HG02610 (cell line): ENCODE measurements around the gene WRAP73.

Experiments
- ATAC-seq: cut with Tn5 transposase; IDR thresholded peaks from one replicate; pipeline ENCODE4 v1.9.1; 2021; ENCODE audit warnings: mild to moderate bottlenecking, moderate library complexity; ENCODE audit not compliant: unreplicated experiment

WRAP73 gene

DNA sequence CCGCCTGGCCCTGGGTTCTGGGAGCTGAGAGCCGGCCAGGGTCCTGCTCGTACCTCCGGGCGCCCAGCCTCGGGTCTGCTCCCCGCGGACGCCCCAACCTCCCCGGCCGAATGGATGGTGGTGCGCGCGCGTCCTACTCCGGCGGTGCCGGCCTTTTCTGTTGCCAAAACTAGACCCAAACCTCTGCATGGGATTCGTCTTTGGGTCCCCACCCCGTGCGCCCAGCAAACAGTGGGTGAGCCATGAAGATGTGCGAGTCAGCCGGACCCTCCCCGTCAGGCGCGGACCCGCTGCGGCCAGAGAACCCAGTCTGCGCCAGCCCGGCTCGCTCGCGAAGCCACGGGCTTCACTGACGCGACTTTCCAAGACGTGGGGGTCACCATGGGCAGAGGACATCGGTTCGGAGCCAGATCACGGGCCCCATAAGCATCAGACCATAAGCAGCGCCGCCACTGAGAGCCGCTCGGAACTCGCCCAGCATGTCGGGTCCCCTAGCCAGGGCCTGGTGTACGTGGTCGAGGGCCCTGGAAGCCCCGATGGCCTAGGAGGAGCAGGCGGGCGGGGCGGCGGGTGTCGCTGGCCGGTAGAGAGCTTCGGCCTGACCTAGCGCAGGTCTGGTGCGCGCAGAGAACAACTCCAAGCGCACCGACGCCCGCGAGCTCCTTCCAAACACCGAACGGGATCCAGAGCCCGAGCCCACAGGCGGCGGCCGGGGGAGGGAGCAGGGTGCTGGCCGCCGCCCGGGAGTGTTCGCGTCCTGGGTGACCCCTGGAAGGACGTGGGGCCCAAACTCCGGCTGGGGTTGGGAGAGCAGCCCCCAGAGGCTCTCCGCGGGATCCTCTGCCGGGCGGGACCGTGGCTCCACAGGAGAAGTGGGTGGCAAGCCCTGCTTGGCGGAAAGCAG is 1.4 kb upstream of the WRAP73 start:
- no peak for ATAC-seq

DNA sequence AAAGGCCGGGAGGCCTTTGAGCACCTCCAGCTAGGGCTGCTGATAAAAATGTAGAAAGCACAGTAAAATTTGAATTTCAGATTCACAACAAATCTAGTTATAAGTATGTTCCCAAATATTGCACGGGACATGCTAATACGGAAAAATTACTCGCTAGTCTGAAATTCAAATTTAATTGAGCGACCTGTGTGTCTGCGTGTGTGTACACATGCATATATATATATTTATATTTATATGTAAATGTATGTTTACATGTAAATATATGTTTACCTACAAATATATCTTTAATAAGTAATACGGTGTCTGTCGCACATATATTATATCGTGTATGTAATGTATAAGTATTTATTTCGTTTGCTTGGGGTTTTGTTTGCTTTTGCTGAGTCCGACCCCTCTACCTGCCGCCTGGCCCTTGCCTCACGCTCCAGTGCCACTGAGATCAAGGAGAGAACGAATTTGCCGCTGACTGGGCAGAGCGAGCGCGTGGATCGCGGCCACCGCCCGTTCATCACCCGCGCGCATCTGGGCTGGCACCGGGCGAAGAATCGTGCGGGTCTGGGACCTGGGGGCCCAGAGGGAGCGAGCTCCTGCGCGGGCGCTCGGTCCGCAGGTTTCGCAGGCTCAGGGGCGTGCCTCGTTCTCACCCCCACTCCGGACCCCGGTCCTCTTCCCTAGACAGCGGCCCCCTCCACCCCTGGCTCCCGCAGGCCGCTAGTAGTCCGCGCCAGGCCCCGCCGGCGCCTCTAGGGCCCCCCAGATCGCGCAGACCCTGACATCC is 534 bp upstream of the WRAP73 start:
- no peak for ATAC-seq

DNA sequence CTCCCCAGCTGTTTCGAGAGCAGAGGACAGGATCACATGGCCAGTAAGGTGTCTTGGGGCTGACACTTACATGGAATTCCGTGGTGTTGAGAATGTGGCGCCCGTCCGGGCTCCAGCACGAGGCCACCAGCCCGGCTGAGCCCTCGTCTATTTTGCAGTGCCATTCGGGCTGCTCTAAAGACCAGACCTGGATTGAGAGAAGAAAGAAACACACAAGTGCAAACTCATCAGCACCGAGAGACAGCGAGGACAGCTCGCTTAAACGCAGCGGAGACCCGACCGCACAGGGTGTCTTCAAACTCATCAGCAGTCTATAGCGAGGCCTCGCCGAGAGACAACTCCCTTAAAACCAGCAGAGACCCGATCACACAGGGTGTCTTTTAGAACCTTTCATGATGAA is 3.3 kb downstream of the WRAP73 start:
- ATAC-seq = no peak

DNA sequence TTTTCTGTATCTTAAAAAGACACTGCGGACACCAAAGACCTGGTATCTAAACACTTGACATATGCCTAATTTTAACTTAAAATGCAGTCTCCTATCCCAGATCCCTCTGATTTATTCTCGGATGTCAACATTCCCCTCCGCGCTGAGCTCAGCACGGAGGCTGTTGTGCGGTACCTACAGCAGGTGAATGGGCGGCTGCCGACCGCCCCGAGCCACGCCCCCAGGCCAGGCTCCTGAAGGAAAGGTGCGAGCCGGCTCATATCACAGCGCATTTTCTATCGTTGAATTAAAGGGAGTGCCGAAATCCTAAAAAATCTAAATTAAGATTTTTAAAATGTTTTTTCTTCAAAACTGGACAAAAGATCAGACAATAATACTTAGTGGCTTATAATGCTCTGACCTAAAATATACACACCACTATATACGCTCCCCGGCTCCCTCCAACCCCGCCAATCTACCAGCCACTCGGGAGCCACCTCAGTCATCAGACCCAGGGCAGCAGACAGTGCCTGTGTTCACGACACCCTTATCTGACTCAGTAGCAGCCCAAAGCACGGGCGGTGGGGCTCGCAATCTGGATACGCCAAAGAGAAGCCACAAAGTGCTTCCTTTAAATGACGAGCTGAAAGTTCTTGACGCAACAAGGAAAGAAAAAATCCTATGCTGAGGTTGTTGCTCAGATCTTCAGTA is 4.1 kb downstream of the WRAP73 start:
- ATAC-seq = no peak

DNA sequence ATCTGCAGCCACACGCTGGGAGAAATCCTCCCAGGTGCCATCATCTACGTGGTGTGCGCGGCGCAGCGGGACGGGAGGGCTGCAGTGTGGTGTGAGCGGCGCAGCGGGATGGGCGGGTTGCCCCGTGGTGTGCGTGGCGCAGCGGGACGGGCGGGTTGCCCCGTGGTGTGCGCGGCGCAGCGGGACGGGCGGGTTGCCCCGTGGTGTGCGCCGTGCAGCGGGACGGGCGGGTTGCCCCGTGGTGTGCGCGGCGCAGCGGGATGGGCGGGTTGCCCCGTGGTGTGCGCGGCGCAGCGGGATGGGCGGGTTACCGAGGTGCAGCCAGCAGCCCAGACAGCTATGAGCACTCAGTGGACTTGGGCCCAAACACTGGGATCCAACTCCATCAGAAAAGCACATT is 4.7 kb downstream of the WRAP73 start:
- no peak for ATAC-seq

- no peak for ATAC-seq
Measured at GRCh38 chr1:3644273-3644672, 5.6 kb downstream of the WRAP73 start.

DNA sequence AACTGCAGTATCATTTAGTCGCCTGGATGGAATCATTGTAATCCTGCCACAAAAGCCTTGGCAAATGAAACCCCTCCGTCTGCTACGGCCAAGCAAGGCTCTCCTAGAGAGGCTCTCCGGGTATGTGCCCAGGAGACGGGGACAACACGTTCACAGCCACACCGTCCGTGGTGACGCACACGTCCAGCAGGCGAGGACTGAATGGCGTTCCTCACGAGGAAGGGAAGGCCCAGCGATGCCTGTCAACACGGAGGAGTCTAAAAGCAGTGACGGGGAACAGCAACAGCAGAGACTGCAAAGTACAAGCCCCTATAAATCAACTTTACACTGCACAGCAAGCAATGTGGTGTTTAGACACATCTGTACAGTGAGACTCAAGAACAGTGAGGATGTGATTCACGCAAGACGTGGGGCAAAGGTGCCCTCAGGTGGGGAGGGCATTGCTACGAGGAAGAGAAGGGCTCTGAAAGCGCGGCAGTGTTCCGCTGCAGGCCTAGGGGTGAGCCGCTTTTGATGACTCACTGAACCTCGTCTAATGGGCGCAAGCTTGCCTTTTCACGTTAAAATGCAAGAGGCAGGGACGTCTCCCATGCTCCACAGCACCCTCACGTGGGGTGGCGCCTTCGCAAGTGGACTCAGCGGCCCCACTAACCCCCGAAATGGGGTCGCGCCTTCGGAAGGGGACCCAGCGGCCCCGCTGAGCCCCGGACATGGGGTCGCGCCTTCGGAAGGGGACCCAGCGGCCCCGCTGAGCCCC is 6.8 kb downstream of the WRAP73 start:
- ATAC-seq = no peak

- no peak for ATAC-seq
Measured at GRCh38 chr1:3641816-3642215, 8.1 kb downstream of the WRAP73 start.

DNA sequence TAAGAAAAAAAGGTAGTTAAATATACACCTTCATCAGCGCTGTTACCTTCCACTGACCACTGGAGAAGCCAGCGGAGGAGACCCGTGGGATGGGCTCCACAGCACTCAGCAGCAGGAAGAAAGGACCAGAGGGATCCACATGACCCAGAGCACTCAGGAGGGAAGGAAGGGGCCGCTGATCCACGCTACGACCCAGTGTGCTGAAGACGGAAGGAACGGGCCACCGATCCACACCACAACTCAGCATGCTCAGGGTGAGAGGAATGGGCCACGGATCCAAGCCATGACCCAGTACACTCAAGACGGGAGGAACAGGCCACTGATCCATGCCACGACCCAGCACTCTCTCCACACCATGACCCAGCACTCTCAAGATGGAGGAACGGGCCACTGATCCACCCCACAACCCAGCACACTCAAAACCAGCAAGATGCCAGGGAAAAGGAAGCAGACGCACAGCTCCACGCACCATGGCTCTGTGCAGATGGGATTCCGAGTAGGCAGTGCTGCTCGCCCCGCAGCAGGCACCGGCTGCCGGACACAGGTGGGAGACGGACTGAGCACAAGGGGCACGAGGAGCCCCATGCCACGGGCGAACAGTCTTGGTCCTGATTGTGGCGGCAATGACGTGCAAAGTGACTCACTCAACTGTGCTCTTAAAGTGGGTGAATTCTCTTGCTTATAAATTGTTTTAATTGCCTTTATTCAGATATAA is 8.7 kb downstream of the WRAP73 start:
- ATAC-seq = no peak

- ATAC-seq = no peak
Measured at GRCh38 chr1:3640121-3640837, 9.6 kb downstream of the WRAP73 start.

DNA sequence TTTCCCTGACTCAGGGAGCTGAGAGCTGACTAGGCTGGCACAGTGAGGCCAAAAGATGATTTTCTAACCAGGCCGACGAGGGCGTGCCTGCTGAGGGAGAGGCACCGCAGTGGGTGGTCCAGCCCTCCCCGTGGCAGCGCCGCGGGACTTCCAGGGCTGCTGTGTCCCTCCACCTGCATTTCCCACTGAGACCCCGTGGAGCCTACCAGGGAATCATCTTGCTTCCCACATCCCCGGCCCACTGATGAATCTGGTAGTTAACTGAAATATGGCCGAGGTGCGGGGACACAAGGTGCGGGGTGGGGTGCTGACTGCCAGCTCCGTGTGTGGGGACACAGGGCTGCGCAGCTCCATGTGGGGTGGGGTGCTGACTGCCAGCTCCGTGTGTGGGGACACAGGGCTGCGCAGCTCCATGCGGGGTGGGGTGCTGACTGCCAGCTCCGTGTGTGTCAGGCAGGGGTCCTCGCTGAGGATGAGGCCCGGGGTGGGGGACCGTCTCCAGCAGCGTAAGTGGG is 10.4 kb downstream of the WRAP73 start:
- no peak for ATAC-seq

DNA sequence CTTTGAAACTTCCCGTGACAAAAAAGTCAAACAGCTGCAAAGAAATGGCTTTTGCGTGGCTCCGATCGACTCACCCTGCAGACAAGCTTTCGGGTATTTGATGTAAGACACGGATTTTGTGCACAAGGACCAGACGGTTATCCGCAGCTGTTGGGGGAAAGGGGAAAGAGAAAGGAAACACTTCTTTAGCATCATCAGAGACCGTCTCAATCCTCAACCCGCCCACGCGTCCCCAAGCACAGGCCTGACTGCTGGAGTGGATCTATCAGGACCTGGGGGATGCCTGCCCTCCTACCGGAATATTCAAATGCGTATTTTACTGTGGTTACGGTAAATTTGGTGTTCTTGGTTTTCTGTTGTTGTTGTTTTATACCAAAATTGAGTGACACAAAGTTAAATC is 11.2 kb downstream of the WRAP73 start:
- ATAC-seq = no peak

DNA sequence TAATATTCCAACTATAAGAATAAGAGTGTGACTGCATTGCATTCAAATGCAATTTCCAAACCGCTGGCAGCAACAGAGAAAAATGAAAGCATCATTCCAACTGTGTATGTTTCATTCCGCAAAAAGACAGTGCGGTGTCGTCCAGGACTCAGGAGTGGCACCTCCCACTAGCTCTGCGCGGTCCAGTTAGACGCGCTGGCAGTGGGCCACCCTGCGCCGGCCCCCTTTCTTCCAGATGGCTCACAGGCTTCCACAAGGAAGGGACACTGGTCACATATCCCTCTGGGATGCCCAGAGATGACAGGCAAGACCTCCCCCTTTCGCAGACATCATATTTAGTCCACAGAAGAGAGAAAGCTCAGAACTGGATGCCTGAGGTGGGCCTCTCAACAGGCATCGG is 11.9 kb downstream of the WRAP73 start:
- ATAC-seq = no peak

DNA sequence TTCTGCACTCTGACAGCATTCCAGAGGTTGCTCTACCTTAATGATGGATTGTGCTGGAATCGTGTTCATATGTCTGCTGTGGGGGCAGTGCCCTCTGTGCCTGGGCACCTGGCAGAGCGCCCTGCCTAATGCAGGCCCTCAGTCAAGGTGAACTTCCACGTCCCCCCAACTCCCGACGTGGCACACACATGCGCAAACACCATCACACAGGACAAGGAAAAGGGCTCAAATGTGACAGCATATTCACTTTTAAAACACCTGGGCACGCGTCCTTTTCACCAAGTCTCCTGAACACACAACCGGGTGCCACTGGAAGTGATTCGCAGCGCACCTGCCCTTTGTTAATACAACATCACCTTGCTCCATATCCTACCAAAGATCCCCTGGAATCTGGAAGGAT is 13.4 kb downstream of the WRAP73 start:
- ATAC-seq = no peak

DNA sequence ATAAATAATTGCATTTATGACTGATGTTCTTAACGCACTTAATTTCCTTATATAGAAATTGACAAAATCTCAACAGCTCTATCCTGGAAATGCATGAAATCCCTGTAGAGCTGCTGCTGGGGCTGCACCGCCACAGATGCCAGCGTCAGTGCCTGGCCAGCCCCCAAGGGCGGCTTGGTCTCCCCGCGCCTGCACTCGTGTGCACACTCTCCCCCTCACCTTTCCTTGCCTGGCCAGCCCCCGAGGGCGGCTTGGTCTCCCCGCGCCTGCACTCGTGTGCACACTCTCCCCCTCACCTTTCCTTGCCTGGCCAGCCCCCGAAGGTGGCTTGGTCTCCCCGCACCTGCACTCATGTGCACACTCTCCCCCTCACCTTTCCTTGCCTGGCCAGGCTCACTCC is 13.8 kb downstream of the WRAP73 start:
- ATAC-seq = no peak

DNA sequence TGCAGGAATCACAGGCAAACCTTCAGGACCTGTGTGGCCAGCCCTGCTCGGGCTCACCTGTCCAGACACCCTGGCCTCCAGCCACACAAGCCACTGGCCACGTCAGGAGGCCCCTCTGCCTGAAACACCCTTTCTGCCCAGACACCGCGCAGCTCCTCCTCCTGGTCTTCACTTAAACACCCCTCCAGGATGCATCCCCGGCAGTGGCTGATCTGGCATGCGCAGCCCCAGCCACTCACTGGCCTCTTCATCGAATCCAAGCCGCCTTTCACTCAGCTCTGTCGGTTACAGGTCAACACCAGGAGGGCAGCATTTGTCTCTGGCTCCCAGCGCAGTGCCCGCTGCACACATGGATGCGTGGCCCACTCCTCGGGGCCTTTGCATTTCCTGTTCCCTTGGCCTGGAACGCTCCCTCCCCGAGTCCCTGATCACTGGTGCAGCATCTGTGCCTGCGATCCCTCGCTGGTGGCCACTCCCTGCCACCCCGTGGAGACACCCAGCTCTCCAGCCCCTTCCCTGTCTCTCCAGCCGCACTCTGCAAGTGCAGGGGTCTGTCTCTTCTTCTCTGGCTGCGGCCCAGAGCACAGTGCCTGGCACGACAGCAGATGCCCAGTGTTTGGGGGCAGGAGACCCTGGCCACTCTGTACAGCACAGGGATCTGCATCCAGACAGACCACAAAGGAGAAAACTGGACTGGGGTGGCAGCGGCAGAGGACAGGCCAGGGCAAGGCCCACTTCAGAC is 15.7 kb downstream of the WRAP73 start:
- no peak for ATAC-seq

- no peak for ATAC-seq
Measured at GRCh38 chr1:3633344-3634058, 16.4 kb downstream of the WRAP73 start.

DNA sequence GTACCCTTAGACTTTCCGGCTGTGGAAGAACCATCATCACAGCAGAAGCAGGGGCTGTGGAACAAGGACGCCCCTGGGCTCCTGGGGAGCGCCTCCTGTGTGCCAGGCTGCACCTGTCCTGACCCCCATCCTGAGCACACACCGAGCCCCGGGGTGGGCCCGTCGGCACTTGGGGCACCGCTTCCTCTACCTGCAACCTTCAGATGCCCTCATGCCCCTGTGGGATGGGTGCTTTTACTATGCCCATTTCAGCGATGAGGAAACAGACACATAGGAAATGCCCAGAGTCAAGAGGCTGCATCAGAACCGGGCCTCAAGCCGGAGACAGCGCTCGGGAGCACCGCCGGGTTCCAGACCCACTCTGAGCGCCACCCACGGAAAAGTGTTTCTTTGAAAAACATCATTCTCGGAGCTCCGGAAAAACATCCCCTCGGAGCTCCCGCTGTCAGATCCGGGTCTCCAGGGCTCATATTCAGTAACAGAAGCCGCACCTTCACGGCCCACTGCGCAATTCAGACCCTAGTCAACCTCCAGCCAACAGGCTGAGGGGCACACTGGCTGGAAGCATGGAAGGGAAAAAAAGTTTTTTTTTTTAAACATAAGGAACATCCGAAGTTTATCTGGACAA is 17.1 kb downstream of the WRAP73 start:
- ATAC-seq = no peak
